ENCODE data around the gene DPF3.

GRCh38 chr14:72716476-72716875, 177.4 kb downstream of the DPF3 start:
- TF ChIP-seq CTCF (IDR thresholded peaks at IDR 0.05) (no peak), EZH2 (IDR thresholded peaks at IDR 0.05; ENCODE audit: borderline replicate concordance, insufficient read depth, low read depth, low read length, poor library complexity, severe bottlenecking) (no peak)

Measured in B cell (primary cell).